ENCODE data around the gene BCL2L12.

The BCL2L12 gene

GRCh38 chr19:49642492-49643035 is 23.2 kb upstream of the BCL2L12 start:
- DNase-seq (ENCODE audit: low spot score), result no peak

GRCh38 chr19:49643466-49643865 is 22.3 kb upstream of the BCL2L12 start:
- no peak for DNase-seq (ENCODE audit: low spot score)

DNA sequence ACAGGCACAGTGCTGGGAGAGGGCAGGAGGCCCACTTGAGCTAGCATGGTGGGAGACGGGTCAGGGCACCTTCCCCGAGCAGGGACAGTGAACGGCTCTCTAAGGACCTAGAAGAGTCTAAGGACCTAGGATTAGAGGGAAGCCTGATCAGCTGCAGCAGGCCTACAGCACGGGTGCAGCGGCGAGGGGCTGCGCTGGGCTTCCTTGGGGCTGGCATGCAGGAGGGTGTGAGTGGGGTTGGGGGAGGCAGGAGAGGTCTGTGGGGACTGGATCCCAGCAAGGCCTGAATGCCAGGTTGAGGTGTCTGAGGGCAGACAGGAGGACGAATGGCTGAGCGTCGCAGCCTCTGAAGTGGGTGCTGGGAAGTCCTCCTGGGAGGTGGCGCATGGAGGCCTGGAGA is 20.1 kb upstream of the BCL2L12 start:
- no peak for DNase-seq (ENCODE audit: low spot score)

- DNase-seq (ENCODE audit: low spot score), result no peak
These were observed 19.7 kb upstream of the BCL2L12 start for GRCh38 chr19:49645995-49646394.

DNA sequence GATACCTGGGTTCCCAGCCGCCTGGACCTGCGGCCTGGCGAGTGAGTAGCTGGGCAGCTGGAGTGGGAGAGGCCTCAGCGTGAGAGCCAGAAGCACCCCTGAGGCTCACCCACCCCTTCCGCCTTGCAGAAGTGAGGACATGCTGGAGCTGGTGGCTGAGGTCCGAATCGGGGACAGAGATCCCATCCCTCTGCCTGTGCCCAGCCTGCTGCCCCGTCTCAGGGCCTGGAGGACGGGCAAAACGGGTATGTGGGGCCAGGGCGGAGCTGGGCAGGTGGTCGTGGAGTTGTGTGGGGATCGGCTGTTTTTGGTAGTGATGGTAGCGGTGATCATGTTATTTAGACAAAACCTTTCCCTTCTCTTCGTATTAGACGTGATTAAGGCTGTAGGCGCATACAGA is 19.1 kb upstream of the BCL2L12 start:
- no peak for DNase-seq (ENCODE audit: low spot score)

GRCh38 chr19:49651029-49651819 is 14.5 kb upstream of the BCL2L12 start:
- no peak for DNase-seq (ENCODE audit: low spot score)

DNA sequence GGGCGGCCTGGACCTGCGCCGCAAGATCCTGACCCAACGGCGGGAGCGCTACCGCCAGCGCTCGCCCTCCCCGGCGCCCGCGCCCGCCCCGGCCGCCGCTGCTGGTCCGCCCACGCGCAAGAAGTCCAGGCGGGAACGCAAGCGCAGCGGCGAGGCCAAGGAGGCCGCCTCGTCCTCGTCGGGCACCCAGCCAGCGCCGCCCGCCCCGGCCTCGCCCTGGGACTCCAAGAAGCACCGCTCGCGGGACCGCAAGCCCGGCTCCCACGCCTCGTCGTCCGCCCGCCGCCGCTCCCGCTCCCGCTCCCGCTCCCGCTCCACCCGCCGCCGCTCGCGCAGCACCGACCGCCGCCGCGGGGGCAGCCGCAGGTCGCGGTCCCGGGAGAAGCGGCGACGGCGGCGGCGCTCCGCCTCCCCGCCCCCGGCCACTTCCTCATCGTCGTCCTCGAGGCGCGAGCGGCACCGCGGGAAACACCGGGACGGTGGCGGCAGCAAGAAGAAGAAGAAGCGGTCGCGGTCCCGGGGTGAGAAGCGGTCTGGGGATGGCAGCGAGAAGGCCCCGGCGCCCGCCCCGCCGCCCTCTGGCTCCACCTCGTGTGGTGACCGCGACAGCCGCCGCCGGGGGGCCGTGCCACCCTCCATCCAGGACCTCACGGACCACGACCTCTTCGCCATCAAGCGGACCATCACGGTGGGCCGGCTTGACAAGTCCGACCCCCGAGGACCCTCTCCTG is 13.7 kb upstream of the BCL2L12 start:
- no peak for DNase-seq (ENCODE audit: low spot score)

GRCh38 chr19:49652551-49653465 is 12.9 kb upstream of the BCL2L12 start:
- no peak for DNase-seq (ENCODE audit: low spot score)

- DNase-seq (ENCODE audit: low spot score), result no peak
These were observed 12.3 kb upstream of the BCL2L12 start for GRCh38 chr19:49653466-49653806.

DNA sequence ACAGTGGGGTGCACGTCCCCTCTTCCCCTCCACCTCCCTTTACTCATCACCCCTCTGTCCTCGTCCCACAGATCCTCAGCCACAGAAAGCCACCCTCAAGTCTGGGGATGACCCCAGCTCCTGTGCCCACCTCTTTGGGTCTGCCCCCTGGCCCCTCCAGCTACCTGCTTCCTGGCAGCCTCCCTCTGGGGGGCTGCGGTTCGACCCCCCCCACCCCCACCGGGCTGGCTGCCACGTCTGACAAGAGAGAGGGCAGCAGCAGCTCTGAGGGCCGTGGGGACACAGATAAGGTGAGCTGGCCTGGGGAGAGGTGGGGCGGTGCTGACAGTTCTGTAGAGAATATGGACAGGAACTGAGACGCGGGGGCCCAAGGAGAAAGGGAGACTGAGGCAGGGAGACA is 11.2 kb upstream of the BCL2L12 start:
- DNase-seq (ENCODE audit: low spot score), result no peak

DNA sequence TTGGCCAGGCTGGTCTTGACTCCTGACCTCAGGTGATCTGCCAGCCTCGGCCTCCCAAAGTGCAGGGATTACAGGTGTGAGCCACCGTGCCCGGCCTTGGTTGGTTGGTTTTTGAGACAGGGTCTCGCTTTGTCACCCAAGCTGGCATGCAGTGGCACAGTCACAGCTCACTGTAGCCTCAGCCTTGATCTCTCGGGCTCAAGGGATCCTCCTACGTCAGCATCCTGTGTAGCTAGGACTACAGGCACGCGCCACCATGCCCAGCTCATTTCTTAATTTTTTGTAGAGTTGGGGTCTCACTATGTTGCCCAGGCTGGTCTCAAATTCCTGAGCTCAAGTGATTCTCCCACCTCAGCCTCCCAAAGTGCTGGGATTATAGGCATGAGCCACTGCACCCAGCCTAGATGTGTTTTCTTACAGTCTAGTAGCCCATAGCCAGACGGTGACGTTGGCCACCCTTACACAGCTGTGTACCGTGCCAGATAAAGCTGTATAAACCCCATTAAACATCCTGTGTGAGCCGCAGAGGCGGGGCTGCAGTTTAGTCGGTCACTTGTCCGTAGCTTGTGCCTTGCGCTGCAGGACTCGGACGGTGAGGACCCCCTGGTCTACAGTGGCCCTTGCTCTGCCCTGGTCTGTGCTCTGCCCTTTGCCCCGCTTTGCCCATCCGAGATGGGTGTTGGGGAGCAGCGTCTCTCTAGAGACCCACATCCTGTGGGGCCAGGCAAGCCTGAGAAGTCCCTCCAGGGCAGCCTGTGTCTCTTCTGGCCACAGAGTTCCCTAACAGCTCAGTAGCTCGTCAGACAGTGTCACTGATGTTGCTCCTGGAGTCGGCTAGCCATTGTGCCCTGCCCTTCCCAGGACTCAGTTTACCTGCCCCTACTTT is 9.9 kb upstream of the BCL2L12 start:
- no peak for DNase-seq (ENCODE audit: low spot score)

DNA sequence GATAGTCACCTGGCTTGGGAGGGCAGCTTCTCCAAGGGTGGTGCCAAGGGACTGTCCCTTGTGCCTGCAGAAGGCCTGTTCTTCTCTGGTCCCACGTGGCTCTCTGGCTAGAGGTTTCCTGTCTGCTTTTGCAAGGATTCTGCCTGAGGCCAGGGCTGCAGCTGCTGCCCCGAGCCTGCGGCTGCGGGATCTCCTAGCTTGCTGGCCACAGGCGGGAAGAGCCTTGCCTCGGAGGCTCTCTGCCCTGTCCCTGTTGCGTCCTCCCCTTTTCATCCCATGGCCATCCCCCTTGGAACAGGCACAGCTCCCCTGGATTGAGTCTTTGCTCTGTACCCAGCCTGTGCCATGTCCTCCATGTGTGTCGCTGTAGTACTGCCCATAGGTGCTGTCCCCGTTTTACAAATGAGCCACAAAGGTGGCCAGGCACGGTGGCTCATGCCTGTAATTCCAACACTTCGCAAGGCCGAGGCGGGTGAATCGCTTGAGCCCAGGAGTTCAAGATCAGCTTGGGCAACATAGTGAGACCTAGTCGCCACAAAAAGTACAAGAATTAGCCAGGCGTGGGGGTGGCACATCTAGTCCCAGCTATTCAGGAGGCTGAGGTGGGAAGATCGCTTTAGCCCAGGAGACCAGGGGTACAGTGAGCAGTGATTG is 9.2 kb upstream of the BCL2L12 start:
- DNase-seq (ENCODE audit: low spot score), result no peak

GRCh38 chr19:49657493-49658138 is 8.1 kb upstream of the BCL2L12 start:
- no peak for DNase-seq (ENCODE audit: low spot score)

DNA sequence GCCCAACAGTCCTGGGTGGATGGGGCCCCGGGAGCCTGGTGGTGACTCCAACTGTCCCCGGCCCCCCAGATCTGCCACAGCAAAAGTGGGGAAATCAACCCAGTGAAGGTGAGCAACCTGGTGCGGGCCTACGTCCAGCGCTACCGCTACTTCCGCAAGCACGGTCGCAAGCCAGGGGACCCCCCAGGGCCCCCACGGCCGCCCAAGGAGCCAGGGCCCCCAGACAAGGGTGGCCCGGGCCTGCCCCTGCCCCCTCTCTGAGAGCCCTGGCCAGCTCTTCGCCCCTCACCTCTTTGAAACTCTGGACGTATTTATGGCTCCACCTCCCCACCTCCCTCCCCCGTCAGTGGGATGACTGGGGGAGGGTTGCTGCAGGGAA is 7.6 kb upstream of the BCL2L12 start:
- no peak for DNase-seq (ENCODE audit: low spot score)

- DNase-seq (ENCODE audit: low spot score), result no peak
These were observed 6.9 kb upstream of the BCL2L12 start for GRCh38 chr19:49658566-49659442.

GRCh38 chr19:49660338-49660961 is 5.3 kb upstream of the BCL2L12 start:
- no peak for DNase-seq (ENCODE audit: low spot score)

DNA sequence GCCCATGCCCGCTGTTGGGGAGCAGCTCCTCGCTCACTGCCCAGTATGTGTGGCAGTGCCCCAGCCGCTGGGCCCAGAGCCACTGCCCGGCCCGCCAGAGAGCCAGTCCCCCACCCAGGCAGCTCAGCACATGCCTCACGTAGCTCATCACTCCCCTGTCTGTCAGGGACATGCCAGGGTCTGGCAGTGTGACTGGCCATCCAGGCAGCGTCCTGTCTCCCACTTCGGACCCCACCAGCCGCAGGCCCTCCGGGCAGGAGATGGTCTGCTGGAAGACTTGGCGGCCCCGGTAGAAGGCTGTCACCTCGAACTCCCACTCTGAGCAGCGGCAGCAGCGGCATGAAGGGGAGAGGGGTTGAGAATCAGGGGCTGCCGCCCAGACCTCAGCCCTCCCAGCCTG is 3.7 kb upstream of the BCL2L12 start:
- DNase-seq (ENCODE audit: low spot score), result no peak

- no peak for DNase-seq (ENCODE audit: low spot score)
These were observed 2.5 kb upstream of the BCL2L12 start for GRCh38 chr19:49663224-49663623.

All from germinal center (tissue), 1 donor.